ENCODE results near the gene EVI5. TPM values are rescaled to one million over a fixed set of nuclear protein-coding genes. Genes with fewer than 3 reads are reported as not detected.

EVI5 gene
- total RNA-seq (2022): 31.2 and 32.8 TPM in 2 replicates
- percentile 81 among the genes with signal in this experiment for Bru-seq, nascent RNA
- BruChase-seq, experiment 1, labeled RNA remaining after a 2-hour chase: percentile 79 among the genes with signal in this experiment
- percentile 71 among the genes with signal in this experiment for BruChase-seq, experiment 2, labeled RNA remaining after a 6-hour chase
- long read RNA-seq, partial matches to known transcripts: 2 of 16 reads
- long read RNA-seq, other reads (novel, unspliced or antisense): 14 of 16 reads

DNA sequence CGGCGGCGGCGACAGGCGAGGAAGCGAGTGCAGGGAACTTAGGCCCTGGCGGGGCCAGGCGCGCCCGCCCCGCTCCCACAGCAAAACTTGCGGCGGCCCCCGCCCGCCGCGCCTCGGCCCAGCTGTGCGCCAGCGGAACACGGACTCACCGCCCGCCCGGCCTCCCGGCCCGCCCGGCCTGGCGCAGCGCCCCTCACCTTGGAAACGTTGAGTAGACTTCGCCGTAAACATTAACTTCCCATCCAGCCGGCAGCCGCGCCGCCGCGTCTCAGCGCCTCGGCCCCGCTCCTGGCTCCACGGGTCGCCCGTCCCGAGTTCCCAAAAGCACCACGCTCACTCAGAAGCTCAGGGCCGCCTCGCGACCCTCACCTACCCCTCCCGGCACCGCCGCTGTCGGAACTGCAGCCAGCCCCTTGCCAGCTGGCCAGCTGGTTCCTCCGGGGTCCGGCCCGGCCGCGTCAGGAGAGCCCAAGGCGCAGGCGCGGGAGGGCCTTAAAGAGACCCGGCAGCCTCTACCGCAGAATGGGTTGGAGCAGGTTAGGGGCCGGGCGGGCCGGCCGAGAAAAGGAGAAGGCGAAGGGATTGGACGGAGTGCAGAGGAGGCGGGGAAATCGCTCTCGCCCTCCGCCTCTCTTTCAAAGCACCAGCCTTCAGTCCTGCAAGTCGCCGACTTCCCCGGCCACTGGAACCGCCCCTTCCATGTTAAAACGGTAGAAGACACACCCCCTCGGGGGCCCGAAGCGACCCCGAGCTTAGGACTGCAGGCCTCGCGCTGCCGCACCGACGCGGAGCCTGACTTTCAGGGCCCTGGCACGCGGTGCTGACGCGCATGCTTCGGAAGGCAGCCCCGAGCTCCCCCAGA is at the start of gene EVI5:
TSS of gene EVI5 (minus strand) at position 470 of the 862 bp plus-strand sequence. CDS start 48,562 bp downstream, outside the sequence.
- peaks cover 22% of the 10 kb centered on the region for H3K36me3 Mint-ChIP-seq (ENCODE audit: insufficient read depth, unreplicated experiment)
- POLR2A ChIA-PET: interaction anchor here (0.6 to 2.2 kb wide), 5 partner anchors 20 to 265 kb away, joined by 3 to 7 read pairs (median 5); partner anchors contain the start of gene RPL5
- no TSS peak for BruUV-seq (replicated peaks)
- H3K4me3 Mint-ChIP-seq (ENCODE audit: unreplicated experiment): peak within 1 kb of the TSS; percentile 83
- H3K27me3 Mint-ChIP-seq (ENCODE audit: insufficient read depth, unreplicated experiment): no peaks in the 10 kb centered on the region
- Histone ChIP-seq H3K4me3 (ENCODE audit: low read depth, low read length) (peak within 1 kb of the TSS; percentile 66), H3K9me3 (no peaks in the 10 kb centered on the region), H3K27me3 (replicated peaks; ENCODE audit: control insufficient read depth, insufficient read depth, low read length) (no peaks in the 10 kb centered on the region), H3K36me3 (ENCODE audit: control insufficient read depth, insufficient read depth, low read length) (no peaks in the 10 kb centered on the region), H3K4me1 (no peaks in the 10 kb centered on the region)
- peak; percentile 94 to 97 for DNase-seq
- H3K9me3 Mint-ChIP-seq (ENCODE audit: unreplicated experiment): no peaks in the 10 kb centered on the region
- intact Hi-C loops (cut with micrococcal nuclease; ENCODE audit: unreplicated experiment): loop anchor here (1.0 to 5.0 kb wide), 4 partner anchors 20 to 47 kb away; partner anchors contain the start of gene RPL5
- TF ChIP-seq, protein P1, sequence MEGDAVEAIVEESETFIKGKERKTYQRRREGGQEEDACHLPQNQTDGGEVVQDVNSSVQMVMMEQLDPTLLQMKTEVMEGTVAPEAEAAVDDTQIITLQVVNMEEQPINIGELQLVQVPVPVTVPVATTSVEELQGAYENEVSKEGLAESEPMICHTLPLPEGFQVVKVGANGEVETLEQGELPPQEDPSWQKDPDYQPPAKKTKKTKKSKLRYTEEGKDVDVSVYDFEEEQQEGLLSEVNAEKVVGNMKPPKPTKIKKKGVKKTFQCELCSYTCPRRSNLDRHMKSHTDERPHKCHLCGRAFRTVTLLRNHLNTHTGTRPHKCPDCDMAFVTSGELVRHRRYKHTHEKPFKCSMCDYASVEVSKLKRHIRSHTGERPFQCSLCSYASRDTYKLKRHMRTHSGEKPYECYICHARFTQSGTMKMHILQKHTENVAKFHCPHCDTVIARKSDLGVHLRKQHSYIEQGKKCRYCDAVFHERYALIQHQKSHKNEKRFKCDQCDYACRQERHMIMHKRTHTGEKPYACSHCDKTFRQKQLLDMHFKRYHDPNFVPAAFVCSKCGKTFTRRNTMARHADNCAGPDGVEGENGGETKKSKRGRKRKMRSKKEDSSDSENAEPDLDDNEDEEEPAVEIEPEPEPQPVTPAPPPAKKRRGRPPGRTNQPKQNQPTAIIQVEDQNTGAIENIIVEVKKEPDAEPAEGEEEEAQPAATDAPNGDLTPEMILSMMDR (IDR thresholded peaks at IDR 0.05; ENCODE audit: insufficient read depth in 1 of 2, low read depth in 1 of 2, low read length in 1 of 2, severe bottlenecking in 1 of 2, unreplicated experiment in 1 of 2): peak in 1 of 2 experiments; percentile 19
- peaks cover 7% of the 10 kb centered on the region for H3K4me1 Mint-ChIP-seq (ENCODE audit: low read depth, unreplicated experiment)
- H3K27ac Mint-ChIP-seq (ENCODE audit: unreplicated experiment): peak within 1 kb of the TSS; percentile 91
- CTCF ChIA-PET: interaction anchor here (1.0 to 1.5 kb wide), 3 partner anchors 33 to 47 kb away, joined by 5 to 8 read pairs (median 6); partner anchors contain the start of gene RPL5

DNA sequence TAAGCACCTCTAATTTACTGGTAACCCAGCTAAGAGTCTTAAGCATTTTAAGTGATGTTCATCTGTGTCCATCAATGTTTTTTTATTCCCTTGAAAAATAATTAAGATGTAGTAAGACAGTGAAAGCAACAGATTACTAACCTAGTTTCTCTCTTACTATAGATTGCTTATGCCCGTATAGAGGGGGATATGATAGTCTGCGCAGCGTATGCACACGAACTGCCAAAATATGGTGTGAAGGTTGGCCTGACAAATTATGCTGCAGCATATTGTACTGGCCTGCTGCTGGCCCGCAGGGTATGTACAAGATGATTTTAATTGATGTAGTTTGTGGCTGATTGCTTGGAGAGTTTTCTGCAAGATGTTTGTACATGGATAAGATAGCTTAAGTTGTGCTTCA is 49.7 kb upstream of the EVI5 start:
- Mint-ChIP-seq H3K36me3 (ENCODE audit: insufficient read depth, unreplicated experiment) (peaks cover 81% of the 10 kb centered on the region), H3K4me3 (ENCODE audit: unreplicated experiment) (no peak overlapping the region), H3K4me1 (ENCODE audit: low read depth, unreplicated experiment) (no peaks in the 10 kb centered on the region), H3K9me3 (ENCODE audit: unreplicated experiment) (no peaks in the 10 kb centered on the region), H3K27ac (ENCODE audit: unreplicated experiment) (no peak overlapping the region), H3K27me3 (ENCODE audit: insufficient read depth, unreplicated experiment) (no peaks in the 10 kb centered on the region)
- POLR2A ChIA-PET: no interaction called here
- TF ChIP-seq, protein P1 (IDR thresholded peaks at IDR 0.05; ENCODE audit: insufficient read depth in 1 of 2, low read depth in 1 of 2, low read length in 1 of 2, severe bottlenecking in 1 of 2, unreplicated experiment in 1 of 2): no peak
- no peaks in the 10 kb centered on the region for H3K27me3 ChIP-seq (replicated peaks; ENCODE audit: control insufficient read depth, insufficient read depth, low read length)
- BruUV-seq (replicated peaks): no TSS peak
- intact Hi-C loops (cut with micrococcal nuclease; ENCODE audit: unreplicated experiment): loop anchor here (5.0 kb wide), 2 partner anchors 47 to 87 kb away; partner anchors contain the start of gene EVI5
- H3K36me3 ChIP-seq (ENCODE audit: control insufficient read depth, insufficient read depth, low read length): no peaks in the 10 kb centered on the region
- CTCF ChIA-PET: no interaction called here
- H3K4me1 ChIP-seq: peaks cover 15% of the 10 kb centered on the region
- no peaks in the 10 kb centered on the region for H3K9me3 ChIP-seq
- H3K4me3 ChIP-seq (ENCODE audit: low read depth, low read length): no peak overlapping the region
- DNase-seq: no peak

DNA sequence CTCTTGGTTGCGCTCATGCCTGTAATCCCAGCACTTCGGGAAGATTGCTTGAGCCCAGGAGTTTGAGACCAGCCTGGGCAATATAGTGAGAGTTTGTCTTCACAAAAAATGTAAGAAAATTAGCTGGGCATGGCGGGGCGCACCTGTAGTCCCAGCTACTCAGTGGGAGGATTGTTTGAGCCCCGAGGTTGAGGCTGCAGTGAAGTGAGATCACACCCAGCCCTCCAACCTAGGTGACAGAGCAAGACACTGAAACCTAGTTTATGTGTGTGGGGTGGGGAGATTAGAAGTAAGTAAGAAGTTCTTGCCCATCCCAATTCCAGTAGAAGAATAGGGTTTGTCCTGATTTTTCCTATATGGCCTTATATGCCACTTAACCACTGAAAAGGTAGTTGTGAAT is 48.9 kb upstream of the EVI5 start:
- TF ChIP-seq, protein P1 (IDR thresholded peaks at IDR 0.05; ENCODE audit: insufficient read depth in 1 of 2, low read depth in 1 of 2, low read length in 1 of 2, severe bottlenecking in 1 of 2, unreplicated experiment in 1 of 2): no peak
- no peaks in the 10 kb centered on the region for H3K9me3 Mint-ChIP-seq (ENCODE audit: unreplicated experiment)
- no peaks in the 10 kb centered on the region for H3K27me3 ChIP-seq (replicated peaks; ENCODE audit: control insufficient read depth, insufficient read depth, low read length)
- ChIA-PET POLR2A (no interaction called here), CTCF (no interaction called here)
- peak overlapping the region; percentile 98 for H3K4me3 Mint-ChIP-seq (ENCODE audit: unreplicated experiment)
- H3K27me3 Mint-ChIP-seq (ENCODE audit: insufficient read depth, unreplicated experiment): no peaks in the 10 kb centered on the region
- intact Hi-C loops (cut with micrococcal nuclease; ENCODE audit: unreplicated experiment): loop anchor here (5.0 kb wide), 2 partner anchors 47 to 87 kb away; partner anchors contain the start of gene EVI5
- no peaks in the 10 kb centered on the region for H3K9me3 ChIP-seq
- H3K27ac Mint-ChIP-seq (ENCODE audit: unreplicated experiment): no peak overlapping the region
- BruUV-seq (replicated peaks): no TSS peak
- peaks cover 15% of the 10 kb centered on the region for H3K4me1 ChIP-seq
- no peak for DNase-seq
- peaks cover 73% of the 10 kb centered on the region for H3K36me3 Mint-ChIP-seq (ENCODE audit: insufficient read depth, unreplicated experiment)
- H3K4me1 Mint-ChIP-seq (ENCODE audit: low read depth, unreplicated experiment): no peaks in the 10 kb centered on the region
- no peaks in the 10 kb centered on the region for H3K36me3 ChIP-seq (ENCODE audit: control insufficient read depth, insufficient read depth, low read length)
- peak overlapping the region; percentile 4; the same call in 1 of the 2 replicates for H3K4me3 ChIP-seq (ENCODE audit: low read depth, low read length)

Data from Caco-2 (cell line).